Measurements from ENCODE around the gene TPO.

The TPO gene

GRCh38 chr2:1582891-1583341, 169.7 kb downstream of the TPO start:
- no peak for DNase-seq (ENCODE audit: low read depth, low spot score)

DNA sequence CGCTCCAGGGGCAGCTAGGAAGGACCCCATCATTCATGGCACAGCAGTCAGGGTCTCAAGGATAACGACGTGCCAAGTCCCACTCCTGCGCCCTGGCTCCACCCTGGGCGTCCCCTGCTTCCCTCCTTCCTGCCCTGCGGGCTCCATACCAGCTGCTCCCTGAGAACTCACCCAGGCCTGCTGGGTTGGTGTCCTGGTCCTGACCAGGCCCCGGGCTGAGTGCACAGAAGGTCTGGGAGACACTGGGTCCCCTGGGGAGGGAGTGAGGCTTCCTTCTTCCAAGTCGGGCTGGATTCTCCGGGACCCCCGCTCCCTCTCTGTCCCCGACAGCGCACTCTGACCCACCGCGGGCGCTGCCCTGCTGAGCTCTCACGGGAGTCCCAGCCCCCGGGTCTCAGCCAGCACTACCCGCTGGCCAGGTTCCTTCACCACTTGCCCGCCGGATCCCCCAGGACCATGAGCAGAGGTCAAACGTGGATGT, 170.8 kb downstream of the TPO start:
- DNase-seq (ENCODE audit: low read depth, low spot score), result no peak

DNA sequence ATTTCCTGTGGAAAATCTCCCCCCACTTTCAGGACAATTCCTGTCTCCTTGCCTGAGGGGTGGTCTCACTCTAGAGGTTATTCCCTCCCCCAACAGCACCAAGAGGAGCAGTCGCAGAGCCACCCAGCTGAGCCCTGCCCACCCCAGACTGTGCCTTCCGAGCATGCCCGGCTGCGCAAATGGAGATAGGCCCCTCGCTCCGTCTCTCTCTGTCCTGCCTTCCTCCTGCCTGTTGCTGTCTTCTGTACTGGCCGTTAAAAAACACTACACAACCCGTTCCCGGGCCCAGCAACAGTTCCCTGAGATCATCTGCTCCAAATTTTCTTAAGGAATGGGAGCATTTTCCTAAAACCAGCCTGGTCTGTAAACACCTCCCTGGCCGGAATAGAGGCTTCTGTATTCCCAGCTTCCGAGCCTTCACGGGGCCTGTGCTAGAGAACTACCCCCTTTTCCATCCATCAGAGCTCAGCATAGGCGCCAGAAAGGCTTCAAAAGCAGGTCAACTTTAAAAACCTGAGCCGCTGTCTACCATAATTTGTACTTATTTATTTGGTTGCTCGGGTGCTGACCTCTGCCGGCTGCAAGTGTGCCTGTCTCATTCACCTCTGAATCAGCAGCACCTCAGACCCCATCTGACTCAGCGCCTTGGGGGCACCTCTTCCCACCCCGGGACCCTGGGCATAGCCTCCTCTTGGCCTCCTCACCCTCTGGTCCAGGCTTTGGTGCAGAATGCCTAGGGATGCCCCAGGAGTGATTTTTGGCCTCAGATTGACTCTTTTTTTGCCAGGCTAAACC, 171.6 kb downstream of the TPO start:
- DNase-seq (ENCODE audit: low read depth, low spot score), result no peak

GRCh38 chr2:1585635-1586034, 172.4 kb downstream of the TPO start:
- DNase-seq (ENCODE audit: low read depth, low spot score), result no peak

DNA sequence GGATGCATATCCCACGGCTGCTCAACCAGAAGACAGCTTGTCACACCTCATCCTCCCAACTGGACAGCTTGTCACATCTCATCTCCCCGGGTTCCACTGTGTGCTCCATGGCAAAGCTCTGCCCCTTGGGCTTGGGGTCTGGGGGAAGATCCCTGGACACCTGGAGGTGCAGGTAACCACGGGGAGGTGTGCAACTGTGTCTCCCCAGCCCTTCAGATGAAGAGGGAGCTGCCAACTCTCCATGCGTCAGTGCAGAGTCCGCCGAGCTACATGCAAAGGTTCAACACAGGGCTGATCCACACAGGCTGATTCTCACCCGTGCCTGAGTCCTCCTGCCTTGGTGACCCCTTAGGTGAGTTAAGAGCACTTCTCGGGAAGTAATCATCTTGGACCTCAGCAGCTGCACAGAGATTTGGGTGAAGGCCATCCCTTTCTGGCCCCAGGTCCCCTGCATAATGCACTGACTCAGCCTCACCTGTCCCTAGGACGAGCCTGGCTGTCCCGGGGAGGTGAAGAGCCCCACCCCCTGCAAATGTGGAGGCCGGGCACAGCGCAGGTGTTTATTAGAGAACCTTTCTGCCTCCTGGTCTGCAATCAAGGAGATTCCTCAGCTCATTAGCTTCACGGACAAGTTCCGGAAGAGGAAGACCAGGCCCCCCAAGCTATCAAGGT, 173.1 kb downstream of the TPO start:
- DNase-seq (ENCODE audit: low read depth, low spot score), result no peak

DNA sequence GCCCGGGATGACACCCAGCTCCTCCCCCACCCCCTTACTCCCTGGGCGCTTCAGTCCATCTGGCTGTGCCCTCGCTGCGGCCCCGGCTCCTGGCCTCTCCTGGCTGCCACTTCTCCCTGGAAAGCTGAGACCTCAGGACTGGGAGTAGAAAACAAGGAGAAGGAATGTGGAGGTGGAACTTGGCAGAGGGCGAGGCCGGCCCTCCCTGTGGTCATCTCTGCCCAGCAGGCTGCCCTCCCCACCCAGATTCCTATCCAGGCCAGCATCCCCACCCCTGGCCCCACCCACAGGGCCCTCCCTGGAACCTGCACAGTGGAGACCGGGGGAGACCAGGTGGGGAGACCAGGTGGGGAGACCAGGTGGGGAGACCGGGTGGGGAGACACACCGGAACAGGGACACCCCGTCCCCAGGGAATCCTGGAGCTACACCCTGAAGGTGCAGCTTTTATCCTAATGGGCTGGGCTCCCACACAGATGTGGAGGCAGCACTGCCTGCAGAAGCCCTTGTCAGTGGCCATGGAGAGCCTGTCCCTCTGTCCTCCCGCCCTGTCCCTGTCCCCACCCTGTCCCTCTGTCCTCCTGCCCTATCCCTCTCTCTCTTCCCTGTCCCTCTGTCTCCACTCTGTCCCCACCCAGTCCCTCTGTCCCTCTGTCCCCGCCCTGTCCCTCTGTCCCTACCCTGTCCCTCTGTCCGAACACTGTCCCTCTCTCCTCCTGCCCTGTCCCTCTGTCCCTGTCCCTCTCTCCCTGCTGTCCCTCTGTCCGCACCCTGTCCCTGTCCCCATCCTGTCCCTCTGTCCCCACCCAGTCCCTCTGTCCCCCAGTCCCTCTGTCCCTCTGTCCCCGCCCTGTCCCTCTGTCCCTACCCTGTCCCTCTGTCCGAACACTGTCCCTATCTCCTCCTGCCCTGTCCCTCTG, 173.9 kb downstream of the TPO start:
- DNase-seq (ENCODE audit: low read depth, low spot score), result no peak

DNA sequence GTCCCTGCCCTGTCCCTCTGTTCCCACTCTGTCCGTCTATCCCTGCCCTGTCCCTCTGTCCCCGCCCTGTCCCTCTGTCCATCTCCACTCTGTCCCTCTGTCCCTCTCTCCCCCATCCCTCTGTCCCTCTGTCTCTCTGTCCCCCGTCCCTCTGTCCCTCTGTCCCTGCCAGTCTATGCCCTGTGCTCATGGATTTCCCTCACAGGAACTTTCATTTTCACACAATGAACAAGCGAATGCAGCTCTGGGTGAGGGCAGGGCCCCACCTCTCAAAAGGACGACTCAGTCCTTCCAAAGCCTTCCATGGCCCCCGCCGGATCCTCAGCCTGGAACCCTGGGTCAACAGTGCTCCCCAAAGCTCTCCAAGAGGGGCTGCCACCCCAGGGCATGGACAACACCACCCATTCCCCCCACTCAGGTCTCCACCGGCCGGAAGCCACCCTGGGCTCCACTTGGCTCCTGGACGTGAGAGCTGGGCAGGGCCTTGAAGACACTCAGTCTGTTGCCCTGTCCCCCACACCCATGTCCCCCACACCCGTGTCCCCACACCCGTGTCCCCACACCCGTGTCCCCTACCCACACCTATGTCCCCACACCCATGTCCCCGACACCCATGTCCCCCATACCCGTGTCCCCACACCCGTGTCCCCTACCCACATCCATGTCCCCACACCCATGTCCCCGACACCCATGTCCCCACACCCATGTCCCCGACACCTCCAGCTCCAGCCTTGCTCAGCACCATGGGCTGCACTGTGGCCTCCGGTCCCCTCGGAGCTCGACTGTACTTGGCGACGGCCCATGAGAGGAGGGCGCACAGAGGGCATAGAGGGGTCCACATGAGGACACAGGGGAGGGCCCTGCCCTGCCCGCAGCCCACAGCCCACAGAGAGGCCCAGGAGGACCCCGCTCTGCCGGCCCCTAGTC, 175.1 kb downstream of the TPO start:
- no peak for DNase-seq (ENCODE audit: low read depth, low spot score)

GRCh38 chr2:1588978-1589621, 175.8 kb downstream of the TPO start:
- DNase-seq (ENCODE audit: low read depth, low spot score), result peak; percentile 79

GRCh38 chr2:1590596-1591460, 177.6 kb downstream of the TPO start:
- DNase-seq (ENCODE audit: low read depth, low spot score), result peak; percentile 82

DNA sequence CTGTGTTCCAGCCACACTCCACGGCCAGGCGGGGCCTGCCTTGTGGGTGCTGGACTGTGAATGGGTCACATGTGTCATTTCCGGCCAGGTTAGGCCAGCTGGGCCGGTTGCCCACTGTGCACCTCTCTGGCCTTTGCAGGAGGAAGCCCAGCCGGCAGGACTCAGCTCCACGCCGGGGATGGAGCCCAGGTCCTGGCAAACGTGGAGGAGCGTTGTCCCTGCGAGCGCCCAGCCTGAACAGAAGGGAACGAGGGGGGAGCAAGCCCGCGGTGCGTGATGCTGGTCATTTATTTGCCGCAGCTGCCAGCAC, 178.2 kb downstream of the TPO start:
- no peak for DNase-seq (ENCODE audit: low read depth, low spot score)

Measured in ELF-1 (cell line).